Immature natural killer cell (primary cell): ENCODE results near the gene CCDC27. TPM values are rescaled to one million over a fixed set of nuclear protein-coding genes. Genes with fewer than 3 reads are reported as not detected.
"Not testable (repeated sequence)": the region's sequence is repeated elsewhere in the genome, so short reads cannot be mapped to it uniquely, and the experiment has no call there.

Source experiments
- DNase-seq, 3 donors: peaks; one replicate each; pipeline ENCODE4 v3.0.0; 2022; ENCODE audit warnings: mixed read lengths in 1 of 3
- H3K27ac Mint-ChIP-seq, 6 donors: one replicate each; pipeline ENCODE4 v1.8.0; 2020; ENCODE audit warnings: mixed read lengths in 6 of 6, mild to moderate bottlenecking in 5 of 6, inconsistent platforms in 4 of 6, moderate library complexity in 3 of 6
- H3K27me3 Mint-ChIP-seq, 3 donors: one replicate each; pipeline ENCODE4 v1.8.0; 2020 to 2021; ENCODE audit warnings: low read depth in 3 of 3, mild to moderate bottlenecking in 3 of 3, mixed read lengths in 3 of 3, moderate library complexity in 3 of 3, inconsistent platforms in 1 of 3
- H3K36me3 Mint-ChIP-seq, 3 donors: one replicate each; pipeline ENCODE4 v1.8.0; 2020; ENCODE audit warnings: mixed read lengths in 3 of 3, inconsistent platforms in 2 of 3, mild to moderate bottlenecking in 2 of 3
- H3K4me1 Mint-ChIP-seq, 2 donors: one replicate each; pipeline ENCODE4 v1.8.0; 2020; ENCODE audit warnings: inconsistent platforms in 2 of 2, mild to moderate bottlenecking in 2 of 2, mixed read lengths in 2 of 2, moderate library complexity in 1 of 2
- H3K4me3 Mint-ChIP-seq, 5 donors: one replicate each; pipeline ENCODE4 v1.8.0; 2020; ENCODE audit warnings: mild to moderate bottlenecking in 5 of 5, mixed read lengths in 5 of 5, inconsistent platforms in 3 of 5, moderate library complexity in 3 of 5
- H3K9me3 Mint-ChIP-seq, 6 donors: one replicate each; pipeline ENCODE4 v1.8.0; 2020; ENCODE audit warnings: mild to moderate bottlenecking in 6 of 6, mixed read lengths in 6 of 6, inconsistent platforms in 4 of 6, moderate library complexity in 3 of 6
- polyA plus RNA-seq, 3 donors: library from polyadenylated mRNA; unstranded; fragments of 300-500 nt; fragmentation: Illumina TruSeq; gene quantifications; one replicate each; pipeline ENCODE4 v1.2.3, GENCODE V29; 2021

The CCDC27 gene
- polyA plus RNA-seq, 3 donors from 2014 or later, result not detected

GRCh38 chr1:3712573-3713535, 39.4 kb upstream of the CCDC27 start:
- H3K36me3 Mint-ChIP-seq, result no peaks in the 10 kb centered on the region
- no peaks in the 10 kb centered on the region for H3K9me3 Mint-ChIP-seq
- no peak overlapping the region for H3K27ac Mint-ChIP-seq
- H3K4me3 Mint-ChIP-seq, result no peak overlapping the region
- H3K27me3 Mint-ChIP-seq, result peaks cover 0 to 5% (median 0%) of the 10 kb centered on the region in 3 donors
- DNase-seq, result no peak
- H3K4me1 Mint-ChIP-seq, result no peaks in the 10 kb centered on the region

- Mint-ChIP-seq H3K9me3 (no peaks in the 10 kb centered on the region), H3K4me1 (no peaks in the 10 kb centered on the region), H3K27ac (no peak overlapping the region), H3K4me3 (no peak overlapping the region), H3K36me3 (no peaks in the 10 kb centered on the region), H3K27me3 (peaks cover 0 to 5% (median 0%) of the 10 kb centered on the region in 3 donors)
- DNase-seq, result no peak
Observed at GRCh38 chr1:3713840-3714239, 38.4 kb upstream of the CCDC27 start.

- Mint-ChIP-seq H3K36me3 (no peaks in the 10 kb centered on the region), H3K4me1 (no peaks in the 10 kb centered on the region), H3K27me3 (peaks cover 0 to 4% (median 0%) of the 10 kb centered on the region in 3 donors), H3K9me3 (no peaks in the 10 kb centered on the region), H3K27ac (no peak overlapping the region), H3K4me3 (no peak overlapping the region)
- DNase-seq, result no peak
Observed at GRCh38 chr1:3714284-3714741, 37.9 kb upstream of the CCDC27 start.

- no peak for DNase-seq
- Mint-ChIP-seq H3K9me3 (no peaks in the 10 kb centered on the region), H3K4me3 (no peak overlapping the region), H3K4me1 (peaks cover 0 to 4% of the 10 kb centered on the region in 2 donors), H3K27ac (no peak overlapping the region), H3K36me3 (no peaks in the 10 kb centered on the region), H3K27me3 (peaks cover 0 to 3% (median 2%) of the 10 kb centered on the region in 3 donors)
Observed at GRCh38 chr1:3714814-3715213, 37.4 kb upstream of the CCDC27 start.

GRCh38 chr1:3716351-3716750, 35.9 kb upstream of the CCDC27 start:
- Mint-ChIP-seq H3K27ac (no peak overlapping the region), H3K4me3 (no peak overlapping the region), H3K27me3 (peaks cover 0 to 4% (median 2%) of the 10 kb centered on the region in 3 donors), H3K36me3 (no peaks in the 10 kb centered on the region), H3K4me1 (peaks cover 0 to 9% of the 10 kb centered on the region in 2 donors), H3K9me3 (no peaks in the 10 kb centered on the region)
- no peak for DNase-seq

- Mint-ChIP-seq H3K36me3 (no peaks in the 10 kb centered on the region), H3K27me3 (peaks cover 0 to 4% (median 2%) of the 10 kb centered on the region in 3 donors), H3K27ac (no peak overlapping the region), H3K4me3 (no peak overlapping the region), H3K9me3 (no peaks in the 10 kb centered on the region), H3K4me1 (peaks cover 0 to 12% of the 10 kb centered on the region in 2 donors)
- no peak for DNase-seq
Observed at GRCh38 chr1:3717041-3717714, 35.1 kb upstream of the CCDC27 start.

GRCh38 chr1:3717715-3718601, 34.3 kb upstream of the CCDC27 start:
- DNase-seq, result no peak
- Mint-ChIP-seq H3K9me3 (no peaks in the 10 kb centered on the region), H3K36me3 (no peaks in the 10 kb centered on the region), H3K4me1 (peaks cover 0 to 12% of the 10 kb centered on the region in 2 donors), H3K27me3 (peaks cover 0 to 4% (median 2%) of the 10 kb centered on the region in 3 donors), H3K4me3 (no peak overlapping the region), H3K27ac (no peak overlapping the region)

- H3K27me3 Mint-ChIP-seq, result peaks cover 0 to 4% (median 2%) of the 10 kb centered on the region in 3 donors
- no peaks in the 10 kb centered on the region for H3K36me3 Mint-ChIP-seq
Observed at GRCh38 chr1:3718764-3719163, 33.5 kb upstream of the CCDC27 start.

GRCh38 chr1:3721955-3722465, 30.2 kb upstream of the CCDC27 start:
- H3K27ac Mint-ChIP-seq, result peak overlapping the region in 1 of 6 donors; percentile 70

More at GRCh38 chr1:3718764-3719163, 33.5 kb upstream of the CCDC27 start:
- H3K4me3 Mint-ChIP-seq, result no peak overlapping the region
- H3K27ac Mint-ChIP-seq, result no peak overlapping the region
- no peaks in the 10 kb centered on the region for H3K9me3 Mint-ChIP-seq
- no peak for DNase-seq
- H3K4me1 Mint-ChIP-seq, result peaks cover 0 to 12% of the 10 kb centered on the region in 2 donors

GRCh38 chr1:3722846-3723245, 29.4 kb upstream of the CCDC27 start:
- Mint-ChIP-seq H3K27me3 (peaks cover 2 to 4% (median 2%) of the 10 kb centered on the region in 3 donors), H3K27ac (no peak overlapping the region), H3K4me3 (no peak overlapping the region), H3K9me3 (no peaks in the 10 kb centered on the region), H3K4me1 (peaks cover 0 to 12% of the 10 kb centered on the region in 2 donors), H3K36me3 (no peaks in the 10 kb centered on the region)
- no peak for DNase-seq

More at GRCh38 chr1:3721955-3722465, 30.2 kb upstream of the CCDC27 start:
- H3K27me3 Mint-ChIP-seq, result peaks cover 2 to 4% (median 2%) of the 10 kb centered on the region in 3 donors
- H3K9me3 Mint-ChIP-seq, result no peaks in the 10 kb centered on the region
- no peaks in the 10 kb centered on the region for H3K36me3 Mint-ChIP-seq
- H3K4me3 Mint-ChIP-seq, result no peak overlapping the region
- no peak for DNase-seq
- peaks cover 0 to 12% of the 10 kb centered on the region in 2 donors for H3K4me1 Mint-ChIP-seq

- not testable (repeated sequence) for H3K27me3 Mint-ChIP-seq, H3K36me3 Mint-ChIP-seq, H3K4me3 Mint-ChIP-seq, H3K27ac Mint-ChIP-seq, H3K9me3 Mint-ChIP-seq
- H3K4me1 Mint-ChIP-seq, result peaks cover 0 to 11% of the 10 kb centered on the region in 2 donors
- DNase-seq, result peak; percentile 57 to 69 (median 58)
Observed at GRCh38 chr1:3724416-3725030, 27.7 kb upstream of the CCDC27 start.

- Mint-ChIP-seq H3K9me3 (no peaks in the 10 kb centered on the region), H3K36me3 (no peaks in the 10 kb centered on the region), H3K4me3 (no peak overlapping the region), H3K4me1 (peaks cover 0 to 7% of the 10 kb centered on the region in 2 donors), H3K27ac (no peak overlapping the region), H3K27me3 (peaks cover 0 to 2% (median 0%) of the 10 kb centered on the region in 3 donors)
- DNase-seq, result no peak
Observed at GRCh38 chr1:3725366-3725765, 26.9 kb upstream of the CCDC27 start.
